H9 (cell line): ENCODE data around the gene CDH13. TPM values are rescaled to one million over a fixed set of nuclear protein-coding genes. Genes with fewer than 3 reads are reported as not detected.

ENCODE experiments used
- DNase-seq: peaks from one replicate; pipeline ENCODE4 v3.0.0-alpha.2; 2017
- H2AFZ ChIP-seq: one replicate; pipeline ENCODE4 v1.6.1; 2013; ENCODE audit warnings: mild to moderate bottlenecking, low read length, control low read depth, moderate library complexity
- H2AK5ac ChIP-seq: 2 replicates; pipeline ENCODE4 v1.6.1; 2013; ENCODE audit warnings: low read length, control low read depth, mixed read lengths; ENCODE audit not compliant: insufficient read length
- H2BK120ac ChIP-seq: one replicate; pipeline ENCODE4 v1.6.1; 2013; ENCODE audit warnings: low read depth, mild to moderate bottlenecking, low read length, control low read depth, inconsistent platforms; ENCODE audit not compliant: poor library complexity, severe bottlenecking
- H2BK12ac ChIP-seq: 2 replicates; pipeline ENCODE4 v1.6.1; 2013; ENCODE audit warnings: low read length, control low read depth, mixed read lengths, low read depth; ENCODE audit not compliant: insufficient read length
- H2BK15ac ChIP-seq: 2 replicates; pipeline ENCODE4 v1.6.1; 2013; ENCODE audit warnings: low read depth, low read length, control low read depth
- H2BK20ac ChIP-seq: one replicate; pipeline ENCODE4 v1.6.1; 2013; ENCODE audit warnings: low read depth, mild to moderate bottlenecking, low read length, control low read depth, inconsistent platforms; ENCODE audit not compliant: poor library complexity, severe bottlenecking
- H2BK5ac ChIP-seq: 2 replicates; pipeline ENCODE4 v1.6.1; 2013; ENCODE audit warnings: low read length, control low read depth, mixed read lengths; ENCODE audit not compliant: insufficient read length
- H3K14ac ChIP-seq: 2 replicates; pipeline ENCODE4 v1.6.1; 2013; ENCODE audit warnings: low read length, control low read depth; ENCODE audit not compliant: insufficient read depth
- H3K18ac ChIP-seq: 2 replicates; pipeline ENCODE4 v1.6.1; 2013; ENCODE audit warnings: low read depth, mild to moderate bottlenecking, mixed read lengths, low read length, control low read depth; ENCODE audit not compliant: insufficient read length
- H3K23ac ChIP-seq: 2 replicates; pipeline ENCODE4 v1.6.1; 2013; ENCODE audit warnings: low read length, control low read depth, mixed read lengths, low read depth; ENCODE audit not compliant: insufficient read length
- H3K23me2 ChIP-seq: 2 replicates; pipeline ENCODE4 v1.6.1; 2013; ENCODE audit warnings: low read depth, mild to moderate bottlenecking, mixed read lengths, low read length, control low read depth; ENCODE audit not compliant: insufficient read length, poor library complexity, severe bottlenecking
- H3K27ac ChIP-seq: 2 replicates; pipeline ENCODE4 v1.5.1; 2013; ENCODE audit warnings: low read length, control low read depth, mixed read lengths, low read depth; ENCODE audit not compliant: insufficient read length
- H3K27me3 ChIP-seq: 2 replicates; pipeline ENCODE4 v1.6.1; 2013; ENCODE audit warnings: low read length, control low read depth, inconsistent platforms; ENCODE audit not compliant: insufficient read depth
- H3K4ac ChIP-seq: 2 replicates; pipeline ENCODE4 v1.6.1; 2013; ENCODE audit warnings: low read depth, mild to moderate bottlenecking, control low read depth, inconsistent platforms, low read length, moderate library complexity
- H3K4me1 ChIP-seq: 2 replicates; pipeline ENCODE4 v1.6.1; 2013; ENCODE audit warnings: low read length, control low read depth, inconsistent platforms; ENCODE audit not compliant: insufficient read depth
- H3K4me2 ChIP-seq: 2 replicates; pipeline ENCODE4 v1.6.1; 2013; ENCODE audit warnings: low read length, control low read depth, mixed read lengths; ENCODE audit not compliant: insufficient read length, insufficient read depth
- H3K56ac ChIP-seq: 2 replicates; pipeline ENCODE4 v1.6.1; 2013; ENCODE audit warnings: low read depth, mild to moderate bottlenecking, mixed read lengths, low read length, control low read depth; ENCODE audit not compliant: insufficient read length
- H3K79me1 ChIP-seq: 2 replicates; pipeline ENCODE4 v1.6.1; 2013; ENCODE audit warnings: low read depth, mild to moderate bottlenecking, moderate library complexity, low read length, control low read depth, inconsistent platforms; ENCODE audit not compliant: insufficient read depth, poor library complexity, severe bottlenecking
- H3K79me2 ChIP-seq: 2 replicates; pipeline ENCODE4 v1.6.1; 2013; ENCODE audit warnings: low read length, control low read depth, inconsistent platforms; ENCODE audit not compliant: insufficient read depth
- H3K9ac ChIP-seq: 2 replicates; pipeline ENCODE4 v1.6.1; 2013; ENCODE audit warnings: low read length, control low read depth, mixed read lengths; ENCODE audit not compliant: insufficient read length; ENCODE audit errors: extremely low read depth
- H3K9me3 ChIP-seq: one replicate; pipeline ENCODE4 v1.6.1; 2013; ENCODE audit warnings: low read depth, low read length, inconsistent platforms; ENCODE audit not compliant: control insufficient read depth
- H3T11ph ChIP-seq: one replicate; pipeline ENCODE4 v1.6.1; 2013; ENCODE audit warnings: mild to moderate bottlenecking, low read length, control low read depth, inconsistent platforms
- H4K20me1 ChIP-seq: one replicate; pipeline ENCODE4 v1.6.1; 2013; ENCODE audit not compliant: control insufficient read depth, insufficient read length, insufficient read depth
- H4K5ac ChIP-seq: 2 replicates; pipeline ENCODE4 v1.6.1; 2013; ENCODE audit warnings: low read depth, mild to moderate bottlenecking, mixed read lengths, low read length, control low read depth; ENCODE audit not compliant: insufficient read length
- H4K8ac ChIP-seq: replicated peaks from 2 replicates; pipeline ENCODE4 v1.6.1; 2013; ENCODE audit warnings: low read length, control low read depth, mixed read lengths, low read depth; ENCODE audit not compliant: insufficient read length
- H4K91ac ChIP-seq: 2 replicates; pipeline ENCODE4 v1.6.1; 2013; ENCODE audit warnings: low read depth, mild to moderate bottlenecking, moderate library complexity, mixed read lengths, low read length, control low read depth; ENCODE audit not compliant: insufficient read length
- H3K27ac Mint-ChIP-seq, 3 experiments: 2 replicates in 2 of 3; 3 replicates in 1 of 3; pipeline ENCODE4 v1.8.0; 2020 to 2021; ENCODE audit warnings: mixed read lengths in 3 of 3, mild to moderate bottlenecking in 1 of 3, moderate library complexity in 1 of 3
- H3K27me3 Mint-ChIP-seq: 2 replicates; pipeline ENCODE4 v1.8.0; 2021; ENCODE audit warnings: low read depth, mild to moderate bottlenecking, moderate library complexity, mixed read lengths
- H3K36me3 Mint-ChIP-seq, 3 experiments: 2 replicates in 2 of 3; 3 replicates in 1 of 3; pipeline ENCODE4 v1.8.0; 2020 to 2021; ENCODE audit warnings: low read depth in 3 of 3, mixed read lengths in 3 of 3; ENCODE audit not compliant: insufficient read depth in 1 of 3
- H3K4me1 Mint-ChIP-seq, 2 experiments: 2 replicates each; pipeline ENCODE4 v1.8.0; 2020; ENCODE audit warnings: mixed read lengths in 2 of 2
- H3K4me3 Mint-ChIP-seq, 2 experiments: 2 replicates in 1 of 2; 3 replicates in 1 of 2; pipeline ENCODE4 v1.8.0; 2020 to 2021; ENCODE audit warnings: mild to moderate bottlenecking in 2 of 2, mixed read lengths in 2 of 2, moderate library complexity in 1 of 2
- H3K9me3 Mint-ChIP-seq, 2 experiments: 2 replicates in 1 of 2; 3 replicates in 1 of 2; pipeline ENCODE4 v1.8.0; 2020; ENCODE audit warnings: mild to moderate bottlenecking in 2 of 2, mixed read lengths in 2 of 2, moderate library complexity in 1 of 2
- WGBS: extraction: QIAGEN DNeasy Blood & Tissue Kit; methylation state at CpG from one replicate; pipeline ENCODE4 v1.1.7; 2013; ENCODE audit warnings: missing lambda C conversion rate, low lambda C conversion rate, mixed read lengths; ENCODE audit not compliant: insufficient read length; ENCODE audit errors: extremely low coverage; 5-methylcytosine and 5-hydroxymethylcytosine counted together
- total RNA-seq: library from RNA; stranded (reverse); gene quantifications from 2 replicates; pipeline ENCODE4 v1.2.1, GENCODE V29; 2021
- TF ChIP-seq, protein P1 (sequence below): fragments of 200-600 bp; sonication (generic); conservative IDR thresholded peaks from 3 replicates; pipeline ENCODE4 v1.8.0; 2021; ENCODE audit warnings: antibody characterized with exemption, mild to moderate bottlenecking

The CDH13 gene
- total RNA-seq, 1 experiment from 2014 or later, result 1.5 TPM

- Histone ChIP-seq H2BK20ac (no peak overlapping the region), H2BK12ac (no peak overlapping the region), H3K79me1 (no peaks in the 10 kb centered on the region), H3K18ac (no peak overlapping the region), H2AFZ (no peak overlapping the region), H3K14ac (no peak overlapping the region), H2BK5ac (no peak overlapping the region), H3K4me1 (0 out of 2 replicates have a peak, but pooled peaks cover 7% of the 10 kb centered on the region), H3K56ac (no peak overlapping the region), H2BK120ac (no peak overlapping the region), H3K9me3 (no peaks in the 10 kb centered on the region), H4K91ac (no peak overlapping the region), H3K79me2 (no peaks in the 10 kb centered on the region), H2BK15ac (no peak overlapping the region), H3K27ac (no peak overlapping the region), H3K27me3 (no peaks in the 10 kb centered on the region), H4K20me1 (no peaks in the 10 kb centered on the region), H4K5ac (no peak overlapping the region), H3K23me2 (no peaks in the 10 kb centered on the region), H3K9ac (no peak overlapping the region), H4K8ac (no peak overlapping the region), H3K4ac (no peak overlapping the region), H3K23ac (no peak overlapping the region), H3K4me2 (no peak overlapping the region), H2AK5ac (no peak overlapping the region), H3T11ph (no peak overlapping the region)
- WGBS, result no CpG with 5 or more reads among the region's 3 CpGs
- Mint-ChIP-seq H3K4me3 (no peak overlapping the region), H3K27ac (no peak overlapping the region), H3K27me3 (no peaks in the 10 kb centered on the region), H3K9me3 (no peaks in the 10 kb centered on the region), H3K4me1 (peaks cover 19 to 21% of the 10 kb centered on the region in 2 experiments), H3K36me3 (peaks cover 0 to 3% (median 0%) of the 10 kb centered on the region in 3 experiments; a peak in 1 of 7 replicates)
- TF ChIP-seq, protein P1, sequence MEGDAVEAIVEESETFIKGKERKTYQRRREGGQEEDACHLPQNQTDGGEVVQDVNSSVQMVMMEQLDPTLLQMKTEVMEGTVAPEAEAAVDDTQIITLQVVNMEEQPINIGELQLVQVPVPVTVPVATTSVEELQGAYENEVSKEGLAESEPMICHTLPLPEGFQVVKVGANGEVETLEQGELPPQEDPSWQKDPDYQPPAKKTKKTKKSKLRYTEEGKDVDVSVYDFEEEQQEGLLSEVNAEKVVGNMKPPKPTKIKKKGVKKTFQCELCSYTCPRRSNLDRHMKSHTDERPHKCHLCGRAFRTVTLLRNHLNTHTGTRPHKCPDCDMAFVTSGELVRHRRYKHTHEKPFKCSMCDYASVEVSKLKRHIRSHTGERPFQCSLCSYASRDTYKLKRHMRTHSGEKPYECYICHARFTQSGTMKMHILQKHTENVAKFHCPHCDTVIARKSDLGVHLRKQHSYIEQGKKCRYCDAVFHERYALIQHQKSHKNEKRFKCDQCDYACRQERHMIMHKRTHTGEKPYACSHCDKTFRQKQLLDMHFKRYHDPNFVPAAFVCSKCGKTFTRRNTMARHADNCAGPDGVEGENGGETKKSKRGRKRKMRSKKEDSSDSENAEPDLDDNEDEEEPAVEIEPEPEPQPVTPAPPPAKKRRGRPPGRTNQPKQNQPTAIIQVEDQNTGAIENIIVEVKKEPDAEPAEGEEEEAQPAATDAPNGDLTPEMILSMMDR, result no peak
- no peak for DNase-seq
These were observed 123.3 kb downstream of the CDH13 start for GRCh38 chr16:82750068-82750467.
